ENCODE results near the gene MUS81. TPM values are rescaled to one million over a fixed set of nuclear protein-coding genes. Genes with fewer than 3 reads are reported as not detected.
A peak's percentile ranks its signal among the peaks of the same experiment; 100 is the strongest.

The MUS81 gene
- total and polyA plus RNA-seq, 2 of the 13 experiments (the other 11 are each of a cell fraction or from before 2014, with no cell fraction given), result 25.6 to 30.2 TPM

- TF ChIP-seq TFE3 (CRISPR knock-in tag; IDR thresholded peaks at IDR 0.05) (no peak), HNRNPL (IDR thresholded peaks at IDR 0.05; ENCODE audit: low read depth, low read length) (no peak), ZNF44 (CRISPR knock-in tag; IDR thresholded peaks at IDR 0.05) (no peak), ETS1 (CRISPR knock-in tag; IDR thresholded peaks at IDR 0.05) (no peak), PAXIP1 (CRISPR knock-in tag; conservative IDR thresholded peaks at IDR 0.05) (no peak; the same call in none of the 2 replicates), RAD21 (CRISPR knock-in tag; IDR thresholded peaks at IDR 0.05) (peak; percentile 78; the same call in 1 of the 2 replicates), ATF1 (CRISPR knock-in tag; IDR thresholded peaks at IDR 0.05) (peak; percentile 83), RXRA (CRISPR knock-in tag; IDR thresholded peaks at IDR 0.05) (peak; percentile 14; the same call in 1 of the 2 replicates), MTA1 (CRISPR knock-in tag; IDR thresholded peaks at IDR 0.05; ENCODE audit: borderline replicate concordance) (no peak), YEATS2 (CRISPR knock-in tag; IDR thresholded peaks at IDR 0.05; ENCODE audit: borderline replicate concordance) (peak; percentile 63; the same call in 1 of the 2 replicates), MLX (CRISPR knock-in tag; IDR thresholded peaks at IDR 0.05) (peak; percentile 12; the same call in 1 of the 2 replicates), SRSF1 (optimal IDR thresholded peaks at IDR 0.05; ENCODE audit: low read depth, low read length) (no peak), ZNF652 (CRISPR knock-in tag; IDR thresholded peaks at IDR 0.05; ENCODE audit: borderline replicate concordance, low read depth) (no peak), EED (CRISPR knock-in tag; IDR thresholded peaks at IDR 0.05) (no peak), PLSCR1 (CRISPR knock-in tag; IDR thresholded peaks at IDR 0.05; ENCODE audit: borderline replicate concordance) (no peak), ZFP91 (CRISPR knock-in tag; IDR thresholded peaks at IDR 0.05; ENCODE audit: borderline replicate concordance) (peak; percentile 92; the same call in 1 of the 2 replicates), ZNF770 (CRISPR knock-in tag; IDR thresholded peaks at IDR 0.05) (0 out of 2 replicates have a peak, but pooled peaks have one; percentile 33)
Observed at GRCh38 chr11:65888163-65888814, 28.1 kb downstream of the MUS81 start, which contains the start of gene FIBP (continued).

All from HepG2 (cell line).